HEK293 (cell line): Measurements from ENCODE around the gene MBD6.

Experiments used
- BCL11B ChIP-seq: fragments of 450-650 bp; formaldehyde crosslinking; IDR thresholded peaks from 2 replicates; pipeline ENCODE4 v1.5.1; 2016; ENCODE audit warnings: low read depth, missing biosample characterization, missing genetic modification characterization
- KLF10 ChIP-seq: fragments of 450-650 bp; IDR thresholded peaks from 2 replicates; pipeline ENCODE4 v1.5.1; 2018; ENCODE audit warnings: missing biosample characterization, mild to moderate bottlenecking, missing genetic modification characterization
- KLF16 ChIP-seq: fragments of 450-650 bp; formaldehyde crosslinking; IDR thresholded peaks from 2 replicates; pipeline ENCODE4 v1.5.1; 2017; ENCODE audit warnings: missing biosample characterization, missing genetic modification characterization
- KLF9 ChIP-seq: fragments of 450-650 bp; formaldehyde crosslinking; IDR thresholded peaks from 2 replicates; pipeline ENCODE4 v1.5.1; 2016; ENCODE audit warnings: missing biosample characterization, missing genetic modification characterization, low read depth
- PRDM1 ChIP-seq: fragments of 450-650 bp; formaldehyde crosslinking; IDR thresholded peaks from 2 replicates; pipeline ENCODE4; 2016; ENCODE audit warnings: missing biosample characterization, missing genetic modification characterization
- PRDM2 ChIP-seq: fragments of 450-650 bp; formaldehyde crosslinking; IDR thresholded peaks from 2 replicates; pipeline ENCODE4 v1.5.1; 2016; ENCODE audit warnings: missing biosample characterization, missing genetic modification characterization, borderline replicate concordance
- SALL2 ChIP-seq: fragments of 450-650 bp; formaldehyde crosslinking; IDR thresholded peaks from 2 replicates; pipeline ENCODE4 v1.5.0; 2017; ENCODE audit warnings: missing biosample characterization, mild to moderate bottlenecking, missing genetic modification characterization, borderline replicate concordance
- TCF7L2 ChIP-seq: IDR thresholded peaks from 2 replicates; pipeline ENCODE4 v1.6.1; 2011; ENCODE audit warnings: low read depth, mild to moderate bottlenecking, inconsistent platforms, low read length, moderate library complexity, borderline replicate concordance
- ZBTB1 ChIP-seq: fragments of 450-650 bp; formaldehyde crosslinking; IDR thresholded peaks from 2 replicates; pipeline ENCODE4 v1.5.1; 2016; ENCODE audit warnings: missing biosample characterization, missing genetic modification characterization
- ZNF155 ChIP-seq: fragments of 450-650 bp; formaldehyde crosslinking; IDR thresholded peaks from 2 replicates; pipeline ENCODE4 v1.5.1; 2016; ENCODE audit warnings: missing biosample characterization, missing genetic modification characterization
- ZNF169 ChIP-seq: fragments of 450-650 bp; formaldehyde crosslinking; IDR thresholded peaks from 2 replicates; pipeline ENCODE4 v1.5.1; 2016; ENCODE audit warnings: missing biosample characterization, missing genetic modification characterization
- ZNF292 ChIP-seq: fragments of 450-650 bp; formaldehyde crosslinking; IDR thresholded peaks from 2 replicates; pipeline ENCODE4 v1.5.1; 2016; ENCODE audit warnings: low read depth, missing biosample characterization, missing genetic modification characterization, borderline replicate concordance
- ZNF311 ChIP-seq: fragments of 450-650 bp; formaldehyde crosslinking; IDR thresholded peaks from 2 replicates; pipeline ENCODE4 v1.5.1; 2017; ENCODE audit warnings: missing biosample characterization, missing genetic modification characterization, borderline replicate concordance
- ZNF335 ChIP-seq: fragments of 450-650 bp; formaldehyde crosslinking; conservative IDR thresholded peaks from 2 replicates; pipeline ENCODE4 v1.5.1; 2016; ENCODE audit warnings: missing biosample characterization, missing genetic modification characterization
- ZNF521 ChIP-seq: fragments of 450-650 bp; formaldehyde crosslinking; IDR thresholded peaks from 2 replicates; pipeline ENCODE4 v1.5.1; 2017; ENCODE audit warnings: missing biosample characterization, mild to moderate bottlenecking, missing genetic modification characterization
- ZNF555 ChIP-seq: fragments of 450-650 bp; formaldehyde crosslinking; conservative IDR thresholded peaks from 2 replicates; pipeline ENCODE4 v1.5.1; 2017; ENCODE audit warnings: missing biosample characterization, mild to moderate bottlenecking, missing genetic modification characterization, inconsistent platforms
- ZNF596 ChIP-seq: fragments of 450-650 bp; IDR thresholded peaks from 2 replicates; pipeline ENCODE4 v1.5.0; 2018; ENCODE audit warnings: missing biosample characterization, mild to moderate bottlenecking, missing genetic modification characterization, moderate library complexity
- ZNF600 ChIP-seq: fragments of 450-650 bp; formaldehyde crosslinking; IDR thresholded peaks from 2 replicates; pipeline ENCODE4 v1.5.1; 2016; ENCODE audit warnings: missing biosample characterization, missing genetic modification characterization
- ZNF670 ChIP-seq: fragments of 450-650 bp; formaldehyde crosslinking; IDR thresholded peaks from 2 replicates; pipeline ENCODE4 v1.5.1; 2016; ENCODE audit warnings: missing biosample characterization, missing genetic modification characterization, low read depth
- ZNF704 ChIP-seq: fragments of 450-650 bp; formaldehyde crosslinking; IDR thresholded peaks from 2 replicates; pipeline ENCODE4 v1.5.1; 2016; ENCODE audit warnings: missing biosample characterization, missing genetic modification characterization
- ZNF843 ChIP-seq: fragments of 450-650 bp; formaldehyde crosslinking; IDR thresholded peaks from 2 replicates; pipeline ENCODE4 v1.5.1; 2016; ENCODE audit warnings: missing biosample characterization, missing genetic modification characterization
- ZSCAN16 ChIP-seq: fragments of 450-650 bp; formaldehyde crosslinking; IDR thresholded peaks from 2 replicates; pipeline ENCODE4 v1.5.1; 2016; ENCODE audit warnings: missing biosample characterization, missing genetic modification characterization
- ZSCAN4 ChIP-seq: fragments of 450-650 bp; formaldehyde crosslinking; IDR thresholded peaks from 2 replicates; pipeline ENCODE4 v1.5.1; 2017; ENCODE audit warnings: missing biosample characterization, missing genetic modification characterization
- TF ChIP-seq, protein P1 (sequence below): fragments of 450-650 bp; formaldehyde crosslinking; IDR thresholded peaks from 2 replicates; pipeline ENCODE4 v1.5.1; 2016; ENCODE audit warnings: missing biosample characterization, missing genetic modification characterization
- TF ChIP-seq, protein P2 (sequence below): fragments of 450-650 bp; formaldehyde crosslinking; IDR thresholded peaks from 2 replicates; pipeline ENCODE4 v1.5.1; 2017; ENCODE audit warnings: missing biosample characterization, missing genetic modification characterization
- TF ChIP-seq, protein P3 (sequence below): fragments of 450-650 bp; formaldehyde crosslinking; optimal IDR thresholded peaks from 2 replicates; pipeline ENCODE3; 2016; ENCODE audit warnings: missing biosample characterization, mild to moderate bottlenecking, missing genetic modification characterization

Gene MBD6

GRCh38 chr12:57487597-57488401 is 34.8 kb upstream of the MBD6 start, which contains the start of gene MARS1 (continued):
- TF ChIP-seq, protein P1, sequence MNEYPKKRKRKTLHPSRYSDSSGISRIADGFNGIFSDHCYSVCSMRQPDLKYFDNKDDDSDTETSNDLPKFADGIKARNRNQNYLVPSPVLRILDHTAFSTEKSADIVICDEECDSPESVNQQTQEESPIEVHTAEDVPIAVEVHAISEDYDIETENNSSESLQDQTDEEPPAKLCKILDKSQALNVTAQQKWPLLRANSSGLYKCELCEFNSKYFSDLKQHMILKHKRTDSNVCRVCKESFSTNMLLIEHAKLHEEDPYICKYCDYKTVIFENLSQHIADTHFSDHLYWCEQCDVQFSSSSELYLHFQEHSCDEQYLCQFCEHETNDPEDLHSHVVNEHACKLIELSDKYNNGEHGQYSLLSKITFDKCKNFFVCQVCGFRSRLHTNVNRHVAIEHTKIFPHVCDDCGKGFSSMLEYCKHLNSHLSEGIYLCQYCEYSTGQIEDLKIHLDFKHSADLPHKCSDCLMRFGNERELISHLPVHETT (tag by site-specific recombination): peak; percentile 72
- TF ChIP-seq KLF16 (tag by site-specific recombination) (peak; percentile 28; the same call in 1 of the 2 replicates), ZNF600 (no peak), ZNF670 (tag by site-specific recombination) (no peak), BCL11B (tag by site-specific recombination) (no peak), ZNF521 (tag by site-specific recombination) (no peak), ZNF555 (tag by site-specific recombination) (no peak), ZNF292 (tag by site-specific recombination) (no peak), ZNF704 (tag by site-specific recombination) (peak; percentile 80; the same call in 1 of the 2 replicates), ZNF596 (tag by site-specific recombination) (no peak), ZNF169 (tag by site-specific recombination) (no peak), ZBTB1 (tag by site-specific recombination) (no peak), ZNF335 (peak; percentile 72), ZNF155 (tag by site-specific recombination) (no peak), TCF7L2 (no peak), KLF10 (peak; percentile 52; the same call in 1 of the 2 replicates), PRDM1 (0 out of 2 replicates have a peak, but pooled peaks have one; percentile 17), ZNF843 (tag by site-specific recombination) (peak; percentile 36; the same call in 1 of the 2 replicates), ZSCAN4 (tag by site-specific recombination) (no peak), ZNF311 (tag by site-specific recombination) (no peak), PRDM2 (no peak), KLF9 (peak; percentile 81), SALL2 (no peak), ZSCAN16 (0 out of 2 replicates have a peak, but pooled peaks have one; percentile 39)
- TF ChIP-seq, protein P2, sequence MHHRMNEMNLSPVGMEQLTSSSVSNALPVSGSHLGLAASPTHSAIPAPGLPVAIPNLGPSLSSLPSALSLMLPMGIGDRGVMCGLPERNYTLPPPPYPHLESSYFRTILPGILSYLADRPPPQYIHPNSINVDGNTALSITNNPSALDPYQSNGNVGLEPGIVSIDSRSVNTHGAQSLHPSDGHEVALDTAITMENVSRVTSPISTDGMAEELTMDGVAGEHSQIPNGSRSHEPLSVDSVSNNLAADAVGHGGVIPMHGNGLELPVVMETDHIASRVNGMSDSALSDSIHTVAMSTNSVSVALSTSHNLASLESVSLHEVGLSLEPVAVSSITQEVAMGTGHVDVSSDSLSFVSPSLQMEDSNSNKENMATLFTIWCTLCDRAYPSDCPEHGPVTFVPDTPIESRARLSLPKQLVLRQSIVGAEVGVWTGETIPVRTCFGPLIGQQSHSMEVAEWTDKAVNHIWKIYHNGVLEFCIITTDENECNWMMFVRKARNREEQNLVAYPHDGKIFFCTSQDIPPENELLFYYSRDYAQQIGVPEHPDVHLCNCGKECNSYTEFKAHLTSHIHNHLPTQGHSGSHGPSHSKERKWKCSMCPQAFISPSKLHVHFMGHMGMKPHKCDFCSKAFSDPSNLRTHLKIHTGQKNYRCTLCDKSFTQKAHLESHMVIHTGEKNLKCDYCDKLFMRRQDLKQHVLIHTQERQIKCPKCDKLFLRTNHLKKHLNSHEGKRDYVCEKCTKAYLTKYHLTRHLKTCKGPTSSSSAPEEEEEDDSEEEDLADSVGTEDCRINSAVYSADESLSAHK: peak; percentile 37
- TF ChIP-seq, protein P3, sequence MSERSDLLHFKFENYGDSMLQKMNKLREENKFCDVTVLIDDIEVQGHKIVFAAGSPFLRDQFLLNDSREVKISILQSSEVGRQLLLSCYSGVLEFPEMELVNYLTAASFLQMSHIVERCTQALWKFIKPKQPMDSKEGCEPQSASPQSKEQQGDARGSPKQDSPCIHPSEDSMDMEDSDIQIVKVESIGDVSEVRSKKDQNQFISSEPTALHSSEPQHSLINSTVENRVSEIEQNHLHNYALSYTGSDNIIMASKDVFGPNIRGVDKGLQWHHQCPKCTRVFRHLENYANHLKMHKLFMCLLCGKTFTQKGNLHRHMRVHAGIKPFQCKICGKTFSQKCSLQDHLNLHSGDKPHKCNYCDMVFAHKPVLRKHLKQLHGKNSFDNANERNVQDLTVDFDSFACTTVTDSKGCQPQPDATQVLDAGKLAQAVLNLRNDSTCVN: peak; percentile 35
